Measurements from ENCODE around the gene UBXN7.
"Not testable (repeated sequence)": the region's sequence is repeated elsewhere in the genome, so short reads cannot be mapped to it uniquely, and the experiment has no call there.

Gene UBXN7

DNA sequence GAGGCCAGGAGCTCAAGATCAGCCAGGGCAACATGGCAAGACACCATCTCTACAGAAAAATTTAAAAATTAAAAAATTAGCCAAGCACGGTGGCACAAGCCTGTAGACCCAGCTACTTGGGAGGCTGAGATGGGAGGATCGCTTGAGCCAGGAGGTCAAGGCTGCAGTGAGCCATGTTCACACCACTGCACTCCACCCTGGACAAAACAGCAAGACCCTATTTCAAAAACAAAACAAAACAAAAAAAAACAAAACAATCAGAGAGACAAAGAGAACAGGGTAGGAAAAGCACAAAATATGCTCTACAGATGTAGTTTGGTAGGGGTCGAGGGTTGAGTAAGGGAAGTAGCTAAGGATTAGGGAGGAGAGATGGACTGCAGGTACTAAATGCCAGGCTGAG, 117.6 kb downstream of the UBXN7 start:
- DNase-seq = no peak

DNA sequence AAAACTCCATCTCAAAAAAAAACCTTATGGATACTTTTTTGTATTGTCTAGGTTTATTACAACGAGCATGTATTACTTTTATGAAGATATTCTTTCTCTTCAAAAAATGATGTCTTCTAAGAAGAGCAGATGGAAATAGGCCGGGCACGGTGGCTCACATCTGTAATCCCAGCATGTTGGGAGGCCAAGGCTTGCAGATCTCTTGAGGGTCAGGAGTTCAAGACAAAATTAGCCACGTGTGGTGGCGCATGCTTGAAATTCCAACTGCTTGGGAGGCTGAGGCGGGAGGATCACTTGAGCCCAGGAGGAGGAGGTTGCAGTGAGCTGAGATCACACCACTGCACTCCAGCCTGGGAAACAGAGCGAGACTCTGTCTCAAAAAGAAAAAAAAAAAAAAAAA, 118.1 kb downstream of the UBXN7 start:
- not testable (repeated sequence) for DNase-seq

DNA sequence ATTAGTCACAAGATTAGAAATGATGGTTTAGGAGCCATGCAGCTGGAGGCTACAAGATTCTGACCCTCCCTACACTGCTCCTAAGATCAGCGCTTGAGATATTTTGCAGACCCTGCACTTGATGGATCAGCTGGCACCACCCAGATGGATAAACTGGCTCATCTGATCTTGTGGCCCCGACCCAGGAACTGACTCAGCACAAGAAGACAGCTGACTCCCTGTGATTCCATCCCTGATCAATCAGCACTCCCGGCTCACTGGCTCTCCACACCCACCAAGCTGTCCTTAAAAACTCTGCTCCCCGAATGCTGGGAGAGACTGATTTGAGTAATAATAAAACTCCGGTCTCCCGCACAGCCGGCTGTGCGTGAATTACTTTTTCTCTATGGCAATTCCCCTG, 129.3 kb downstream of the UBXN7 start:
- DNase-seq = not testable (repeated sequence)

DNA sequence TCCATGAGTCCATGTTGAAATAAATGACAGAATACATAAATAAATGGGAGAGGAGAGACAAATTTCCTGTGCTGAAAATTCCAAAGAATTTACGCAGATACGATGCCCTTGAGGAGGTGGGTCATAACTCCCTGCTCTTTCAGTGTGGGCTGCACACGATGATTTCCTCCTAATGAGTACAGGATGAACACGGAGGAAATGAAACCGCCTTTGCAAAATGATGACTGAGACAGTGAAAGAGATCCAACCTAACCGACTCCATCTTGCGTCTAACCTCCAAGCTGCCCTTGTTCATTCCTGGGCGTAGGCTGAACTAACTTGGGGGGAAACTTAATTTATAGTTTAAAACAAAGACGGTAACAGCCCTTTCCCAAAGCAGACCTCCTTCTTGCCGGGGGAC, 129.7 kb downstream of the UBXN7 start:
- not testable (repeated sequence) for DNase-seq

DNA sequence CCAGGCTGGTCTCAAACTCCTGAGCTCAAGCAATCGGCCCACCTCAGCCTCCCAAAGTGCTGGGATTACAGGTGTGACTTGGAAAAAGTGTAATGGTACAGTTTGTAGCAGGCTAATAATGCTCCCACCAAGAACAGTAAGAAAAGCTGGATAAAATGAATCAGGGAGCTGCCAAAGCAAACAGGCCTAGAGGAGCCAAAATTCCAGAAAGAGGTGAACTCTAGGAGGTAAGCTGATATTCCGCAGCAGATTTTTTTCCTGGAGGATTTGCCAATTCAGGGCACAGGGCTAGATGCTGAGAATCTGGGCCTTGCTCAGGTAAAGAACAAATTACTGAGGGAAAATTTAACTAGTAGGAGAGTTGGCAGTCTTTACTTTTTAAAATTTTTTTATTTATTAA, 133.7 kb downstream of the UBXN7 start:
- DNase-seq = no peak

Measured in NCI-H2171 treated with DMSO at 0.1 percent for 48 hours (cell line).